GM18951 (cell line): ENCODE measurements around the gene CBFA2T2.
"Not testable (repeated sequence)": the region's sequence is repeated elsewhere in the genome, so short reads cannot be mapped to it uniquely, and the experiment has no call there.

ENCODE experiments used
- POLR2A ChIP-seq: IDR thresholded peaks from 4 replicates; pipeline ENCODE4 v1.6.1; 2011; ENCODE audit warnings: mild to moderate bottlenecking; ENCODE audit not compliant: insufficient read length, insufficient read depth; ENCODE audit errors: extremely low read depth
- in situ Hi-C: fragments of 300-500 bp; cut with MboI; formaldehyde crosslinking; loops from one replicate; pipeline ENCODE4 v1.12.0; 2022; ENCODE audit warnings: low sequenced_read_pairs, mixed read lengths, inconsistent platforms; ENCODE audit not compliant: unreplicated experiment

CBFA2T2 gene

DNA sequence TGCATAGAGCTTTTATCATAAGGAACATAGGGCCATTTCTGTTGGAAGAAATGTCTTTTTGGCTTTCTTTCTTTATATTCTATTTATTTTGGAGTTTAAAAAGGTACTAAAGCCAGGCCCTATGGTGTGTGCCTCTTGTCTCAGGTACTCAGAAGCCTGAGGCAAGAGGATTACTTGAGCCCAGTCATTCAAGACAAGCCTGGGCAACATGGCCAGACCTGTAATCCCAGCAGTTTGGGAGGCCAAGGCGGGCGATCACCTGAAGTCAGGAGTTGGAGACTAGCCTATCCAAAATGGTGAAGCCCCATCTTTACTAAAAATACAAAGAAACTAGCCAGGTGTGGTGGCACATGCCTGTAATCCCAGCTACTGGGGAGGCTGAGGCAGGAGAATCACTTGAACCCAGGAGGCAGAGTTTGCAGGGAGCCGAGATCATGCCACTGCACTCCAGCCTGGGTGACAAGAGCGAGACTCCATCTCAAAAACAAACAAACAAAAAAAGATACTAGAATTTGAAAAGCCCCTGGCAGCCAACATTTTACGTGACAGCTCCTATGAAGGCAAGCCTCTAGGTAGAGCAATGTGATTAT, 80.0 kb downstream of the CBFA2T2 start:
- no peak for TF ChIP-seq POLR2A
- in situ Hi-C loops, result no loop called here

DNA sequence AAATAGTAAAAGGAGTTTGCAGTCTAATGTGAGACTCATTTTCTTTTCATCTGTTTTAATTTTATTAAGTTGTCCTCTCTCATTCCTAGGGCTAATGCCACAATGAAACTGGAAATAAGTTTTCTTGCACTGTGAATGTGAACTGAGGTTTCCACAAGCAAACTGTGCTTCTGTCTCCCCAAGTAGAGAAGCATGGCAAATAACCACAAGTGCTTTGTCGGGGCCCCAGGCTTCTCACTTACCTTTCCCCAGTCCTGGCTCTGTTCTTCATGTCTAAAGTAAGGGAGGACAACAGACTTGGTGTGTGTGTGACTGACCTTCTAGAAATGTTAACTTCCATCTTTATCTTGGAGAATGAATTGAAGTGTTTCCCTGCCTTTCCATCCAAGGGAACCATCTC, 80.8 kb downstream of the CBFA2T2 start:
- no peak for TF ChIP-seq POLR2A
- in situ Hi-C loops, result no loop called here

DNA sequence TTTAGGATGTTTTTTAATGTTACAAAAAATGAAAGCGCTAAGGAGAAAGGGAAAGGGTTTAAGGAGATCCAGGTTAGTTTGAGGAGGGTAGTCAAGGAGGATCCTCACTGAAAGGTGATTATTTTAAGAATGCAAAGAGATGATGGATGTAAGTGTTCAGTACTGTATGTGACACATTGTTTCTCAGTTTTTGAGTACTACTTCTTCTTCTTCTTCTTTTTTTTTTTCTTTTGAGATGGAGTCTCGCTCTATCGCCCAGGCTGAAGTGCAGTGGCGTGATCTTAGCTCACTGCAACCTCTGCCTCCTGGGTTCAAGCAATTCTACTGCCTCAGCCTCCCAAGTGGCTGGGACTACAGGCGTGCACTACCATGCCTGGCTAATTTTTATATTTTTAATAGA, 83.4 kb downstream of the CBFA2T2 start:
- in situ Hi-C loops, result not testable (repeated sequence)

DNA sequence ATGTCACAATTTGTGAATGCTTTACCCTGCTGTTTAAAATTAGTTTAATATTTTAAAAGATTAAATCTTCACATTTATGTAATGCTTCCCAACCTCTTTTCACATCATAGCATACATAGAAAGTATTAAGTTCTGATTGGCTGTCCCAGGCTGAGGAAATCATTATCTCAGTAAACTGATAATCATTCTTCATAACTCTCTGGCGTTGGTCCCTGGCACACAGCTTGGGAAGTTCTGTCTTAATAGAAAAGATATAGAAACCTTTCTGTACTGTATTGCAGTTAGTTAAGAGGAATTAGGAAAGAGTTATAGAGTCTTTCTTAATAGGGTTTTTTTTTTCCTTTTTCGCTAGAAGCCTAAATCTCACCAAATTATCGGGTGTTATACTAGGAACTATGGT, 85.4 kb downstream of the CBFA2T2 start:
- in situ Hi-C loops, result no loop called here
- TF ChIP-seq POLR2A, result no peak

- TF ChIP-seq POLR2A, result no peak
- in situ Hi-C loops, result no loop called here
These were observed 86.7 kb downstream of the CBFA2T2 start for GRCh38 chr20:33576432-33577125.

- no peak for TF ChIP-seq POLR2A
- in situ Hi-C loops, result no loop called here
These were observed 88.6 kb downstream of the CBFA2T2 start for GRCh38 chr20:33578510-33578909.

GRCh38 chr20:33583143-33583542, 93.2 kb downstream of the CBFA2T2 start:
- TF ChIP-seq POLR2A, result no peak
- in situ Hi-C loops, result no loop called here

DNA sequence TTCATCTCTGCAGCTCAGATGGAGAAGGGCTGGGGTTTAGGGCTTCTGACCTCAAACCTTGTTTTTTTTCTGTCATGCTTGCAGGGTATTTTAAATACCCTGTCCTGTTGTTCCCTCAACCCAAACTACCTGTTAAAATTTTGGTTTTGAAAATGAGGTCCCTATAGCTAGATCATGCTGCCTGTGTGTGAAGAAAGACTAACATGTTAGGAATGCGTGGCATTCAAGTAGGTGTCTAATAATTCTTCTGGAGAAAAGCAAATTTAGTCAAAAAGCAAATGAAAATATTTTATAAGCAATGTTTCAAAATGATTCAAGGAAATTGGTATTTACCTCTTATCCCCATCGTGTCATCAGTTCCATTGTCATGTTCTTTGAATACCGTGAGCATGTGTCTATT, 95.1 kb downstream of the CBFA2T2 start:
- no peak for TF ChIP-seq POLR2A

DNA sequence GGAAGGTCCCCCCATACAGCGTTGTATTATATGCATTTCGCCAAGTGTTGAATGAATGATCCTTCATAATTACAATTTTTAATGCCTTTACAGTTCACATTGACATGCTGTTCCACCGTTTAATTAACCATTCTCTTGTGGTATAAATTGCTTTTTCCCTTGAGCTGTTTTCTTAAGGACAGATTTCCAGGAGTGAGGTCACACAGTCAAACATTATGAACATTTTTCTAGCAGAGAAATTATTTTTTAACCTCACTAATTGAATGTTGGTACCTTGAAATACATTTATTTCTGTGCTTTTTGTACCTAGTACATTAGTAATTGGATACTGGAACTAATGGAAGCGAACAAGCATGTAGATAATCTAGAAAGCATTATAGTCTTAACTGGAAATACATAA, 95.5 kb downstream of the CBFA2T2 start:
- in situ Hi-C loops, result no loop called here
- TF ChIP-seq POLR2A, result no peak

More for the DNA sequence above, 95.1 kb downstream of the CBFA2T2 start:
- in situ Hi-C loops, result no loop called here

- in situ Hi-C loops, result no loop called here
These were observed 99.2 kb downstream of the CBFA2T2 start for GRCh38 chr20:33589059-33589458.

DNA sequence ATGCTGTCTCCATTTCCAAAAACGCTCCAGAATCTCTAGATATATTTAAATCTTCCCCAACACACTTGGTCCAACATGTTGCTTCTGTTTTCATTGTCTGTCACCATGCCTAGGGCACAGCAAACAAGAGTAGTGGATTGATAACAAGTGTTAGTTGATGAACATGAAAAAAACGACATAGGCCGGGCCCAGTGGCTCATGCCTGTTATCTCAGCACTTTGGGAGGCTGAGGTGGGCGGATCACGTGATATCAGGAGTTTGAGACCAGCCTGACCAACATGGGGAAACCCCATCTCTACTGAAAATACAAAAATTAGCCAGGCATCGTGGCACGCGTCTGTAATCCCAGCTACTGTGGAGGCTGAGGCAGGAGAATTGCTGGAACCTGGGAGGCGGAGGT, 102.0 kb downstream of the CBFA2T2 start:
- in situ Hi-C loops, result not testable (repeated sequence)

More at GRCh38 chr20:33589059-33589458, 99.2 kb downstream of the CBFA2T2 start:
- no peak for TF ChIP-seq POLR2A

- no peak for TF ChIP-seq POLR2A
- in situ Hi-C loops, result no loop called here
These were observed 104.8 kb downstream of the CBFA2T2 start for GRCh38 chr20:33594743-33595142.

- TF ChIP-seq POLR2A, result no peak
- in situ Hi-C loops, result no loop called here
These were observed 110.5 kb downstream of the CBFA2T2 start for GRCh38 chr20:33600414-33600813.

DNA sequence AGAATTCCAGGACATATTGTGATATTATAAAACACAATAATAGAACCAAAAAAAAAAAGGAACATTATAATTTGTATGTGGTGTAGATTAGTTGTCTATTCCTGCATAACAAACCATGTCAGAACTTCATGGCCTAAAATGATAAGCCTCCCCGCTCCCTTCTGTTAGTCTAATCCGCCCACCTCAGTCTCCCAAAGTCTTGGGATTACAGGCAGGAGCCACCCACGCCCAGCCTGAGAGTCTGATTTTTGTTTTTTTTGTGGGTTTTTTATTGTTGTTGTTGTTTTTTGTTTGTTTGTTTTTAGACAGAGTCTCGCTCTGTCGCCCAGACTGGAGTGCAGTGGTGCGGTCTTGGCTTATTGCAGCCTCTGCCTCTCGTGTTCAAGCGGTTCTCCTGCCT, 111.1 kb downstream of the CBFA2T2 start:
- TF ChIP-seq POLR2A, result no peak
- in situ Hi-C loops, result no loop called here

- no peak for TF ChIP-seq POLR2A
- in situ Hi-C loops, result no loop called here
These were observed 112.0 kb downstream of the CBFA2T2 start for GRCh38 chr20:33601861-33602260.
